ENCODE results near the gene CMYA5. TPM values are rescaled to one million over a fixed set of nuclear protein-coding genes. Genes with fewer than 3 reads are reported as not detected.

The CMYA5 gene
- total RNA-seq, 1 experiment from 2014 or later, result 0.22 TPM

DNA sequence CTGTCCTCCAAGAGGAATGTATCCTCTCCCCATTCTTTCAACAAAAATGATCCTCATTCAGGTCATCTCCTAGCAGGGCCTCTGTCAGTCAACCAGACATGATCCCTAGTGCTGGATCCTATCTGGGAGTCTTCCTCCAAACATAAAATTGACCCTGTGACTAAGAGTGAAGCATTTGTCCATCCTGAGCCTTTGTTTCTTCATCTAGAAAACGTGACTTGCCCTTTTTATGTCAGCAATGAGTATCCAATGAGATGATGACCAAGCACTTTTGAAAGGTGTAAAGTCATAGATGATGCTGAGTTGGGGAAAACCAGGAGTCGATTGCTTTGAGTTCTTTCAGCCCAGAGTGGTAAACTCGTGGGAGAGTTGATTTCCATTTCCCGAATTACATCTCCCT, 143.3 kb downstream of the CMYA5 start:
- H3K9ac ChIP-seq (ENCODE audit: low read length), result no peak overlapping the region
- intact Hi-C loops (cut with micrococcal nuclease), result no loop called here
- ChIA-PET RAD21 (ENCODE audit: low non-redundant PET in 1 of 2, low total read pairs in 2 of 2, uncharacterized antibody in 2 of 2, unreplicated experiment in 2 of 2) (no interaction called here), CTCF (no interaction called here), POLR2A (no interaction called here)
- H4K20me1 ChIP-seq (ENCODE audit: insufficient read depth), result no peaks in the 10 kb centered on the region
- ATAC-seq (no peak), DNase-seq (ENCODE audit: low read depth, low spot score) (no peak)
- no peak overlapping the region for H3K27ac ChIP-seq (ENCODE audit: low read depth, low read length)
- no peak overlapping the region for H3K4me2 ChIP-seq (ENCODE audit: low read length)
- no peaks in the 10 kb centered on the region for H3K79me2 ChIP-seq (ENCODE audit: insufficient read depth, low read length)
- BruUV-seq (replicated peaks), result no TSS peak
- no peaks in the 10 kb centered on the region for H3K4me1 ChIP-seq (ENCODE audit: control insufficient read depth in 1 of 2, insufficient read depth in 2 of 2, low read length in 2 of 2)
- no peaks in the 10 kb centered on the region for H3K27me3 ChIP-seq (ENCODE audit: insufficient read depth, low read length)
- TF ChIP-seq ATF3 (IDR thresholded peaks at IDR 0.05), result no peak
- no peak for TF ChIP-seq RAD21 (IDR thresholded peaks at IDR 0.05; ENCODE audit: low read depth)
- no peak for TF ChIP-seq SP1 (IDR thresholded peaks at IDR 0.05; ENCODE audit: low read depth)
- TF ChIP-seq, protein P1, sequence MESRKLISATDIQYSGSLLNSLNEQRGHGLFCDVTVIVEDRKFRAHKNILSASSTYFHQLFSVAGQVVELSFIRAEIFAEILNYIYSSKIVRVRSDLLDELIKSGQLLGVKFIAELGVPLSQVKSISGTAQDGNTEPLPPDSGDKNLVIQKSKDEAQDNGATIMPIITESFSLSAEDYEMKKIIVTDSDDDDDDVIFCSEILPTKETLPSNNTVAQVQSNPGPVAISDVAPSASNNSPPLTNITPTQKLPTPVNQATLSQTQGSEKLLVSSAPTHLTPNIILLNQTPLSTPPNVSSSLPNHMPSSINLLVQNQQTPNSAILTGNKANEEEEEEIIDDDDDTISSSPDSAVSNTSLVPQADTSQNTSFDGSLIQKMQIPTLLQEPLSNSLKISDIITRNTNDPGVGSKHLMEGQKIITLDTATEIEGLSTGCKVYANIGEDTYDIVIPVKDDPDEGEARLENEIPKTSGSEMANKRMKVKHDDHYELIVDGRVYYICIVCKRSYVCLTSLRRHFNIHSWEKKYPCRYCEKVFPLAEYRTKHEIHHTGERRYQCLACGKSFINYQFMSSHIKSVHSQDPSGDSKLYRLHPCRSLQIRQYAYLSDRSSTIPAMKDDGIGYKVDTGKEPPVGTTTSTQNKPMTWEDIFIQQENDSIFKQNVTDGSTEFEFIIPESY (IDR thresholded peaks at IDR 0.05; ENCODE audit: extremely low read depth, insufficient replicate concordance, low read length), result no peak
- TF ChIP-seq YY1 (IDR thresholded peaks at IDR 0.05; ENCODE audit: extremely low read depth, insufficient replicate concordance, low read depth, low read length), result no peak
- no peak for TF ChIP-seq ELF1 (IDR thresholded peaks at IDR 0.05; ENCODE audit: borderline replicate concordance, low read depth)
- TF ChIP-seq FOSL1 (IDR thresholded peaks at IDR 0.05; ENCODE audit: low read depth), result no peak
- TF ChIP-seq, protein P2, sequence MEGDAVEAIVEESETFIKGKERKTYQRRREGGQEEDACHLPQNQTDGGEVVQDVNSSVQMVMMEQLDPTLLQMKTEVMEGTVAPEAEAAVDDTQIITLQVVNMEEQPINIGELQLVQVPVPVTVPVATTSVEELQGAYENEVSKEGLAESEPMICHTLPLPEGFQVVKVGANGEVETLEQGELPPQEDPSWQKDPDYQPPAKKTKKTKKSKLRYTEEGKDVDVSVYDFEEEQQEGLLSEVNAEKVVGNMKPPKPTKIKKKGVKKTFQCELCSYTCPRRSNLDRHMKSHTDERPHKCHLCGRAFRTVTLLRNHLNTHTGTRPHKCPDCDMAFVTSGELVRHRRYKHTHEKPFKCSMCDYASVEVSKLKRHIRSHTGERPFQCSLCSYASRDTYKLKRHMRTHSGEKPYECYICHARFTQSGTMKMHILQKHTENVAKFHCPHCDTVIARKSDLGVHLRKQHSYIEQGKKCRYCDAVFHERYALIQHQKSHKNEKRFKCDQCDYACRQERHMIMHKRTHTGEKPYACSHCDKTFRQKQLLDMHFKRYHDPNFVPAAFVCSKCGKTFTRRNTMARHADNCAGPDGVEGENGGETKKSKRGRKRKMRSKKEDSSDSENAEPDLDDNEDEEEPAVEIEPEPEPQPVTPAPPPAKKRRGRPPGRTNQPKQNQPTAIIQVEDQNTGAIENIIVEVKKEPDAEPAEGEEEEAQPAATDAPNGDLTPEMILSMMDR (IDR thresholded peaks at IDR 0.05 in 2 of 3, conservative IDR thresholded peaks at IDR 0.05 in 1 of 3; ENCODE audit: borderline replicate concordance in 1 of 3, insufficient read depth in 1 of 3, low read depth in 2 of 3, low read length in 2 of 3), result no peak
- TF ChIP-seq POLR2AphosphoS5 (IDR thresholded peaks at IDR 0.05; ENCODE audit: low read depth, low read length), result no peak
- TF ChIP-seq, protein P3, sequence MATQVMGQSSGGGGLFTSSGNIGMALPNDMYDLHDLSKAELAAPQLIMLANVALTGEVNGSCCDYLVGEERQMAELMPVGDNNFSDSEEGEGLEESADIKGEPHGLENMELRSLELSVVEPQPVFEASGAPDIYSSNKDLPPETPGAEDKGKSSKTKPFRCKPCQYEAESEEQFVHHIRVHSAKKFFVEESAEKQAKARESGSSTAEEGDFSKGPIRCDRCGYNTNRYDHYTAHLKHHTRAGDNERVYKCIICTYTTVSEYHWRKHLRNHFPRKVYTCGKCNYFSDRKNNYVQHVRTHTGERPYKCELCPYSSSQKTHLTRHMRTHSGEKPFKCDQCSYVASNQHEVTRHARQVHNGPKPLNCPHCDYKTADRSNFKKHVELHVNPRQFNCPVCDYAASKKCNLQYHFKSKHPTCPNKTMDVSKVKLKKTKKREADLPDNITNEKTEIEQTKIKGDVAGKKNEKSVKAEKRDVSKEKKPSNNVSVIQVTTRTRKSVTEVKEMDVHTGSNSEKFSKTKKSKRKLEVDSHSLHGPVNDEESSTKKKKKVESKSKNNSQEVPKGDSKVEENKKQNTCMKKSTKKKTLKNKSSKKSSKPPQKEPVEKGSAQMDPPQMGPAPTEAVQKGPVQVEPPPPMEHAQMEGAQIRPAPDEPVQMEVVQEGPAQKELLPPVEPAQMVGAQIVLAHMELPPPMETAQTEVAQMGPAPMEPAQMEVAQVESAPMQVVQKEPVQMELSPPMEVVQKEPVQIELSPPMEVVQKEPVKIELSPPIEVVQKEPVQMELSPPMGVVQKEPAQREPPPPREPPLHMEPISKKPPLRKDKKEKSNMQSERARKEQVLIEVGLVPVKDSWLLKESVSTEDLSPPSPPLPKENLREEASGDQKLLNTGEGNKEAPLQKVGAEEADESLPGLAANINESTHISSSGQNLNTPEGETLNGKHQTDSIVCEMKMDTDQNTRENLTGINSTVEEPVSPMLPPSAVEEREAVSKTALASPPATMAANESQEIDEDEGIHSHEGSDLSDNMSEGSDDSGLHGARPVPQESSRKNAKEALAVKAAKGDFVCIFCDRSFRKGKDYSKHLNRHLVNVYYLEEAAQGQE (IDR thresholded peaks at IDR 0.05; ENCODE audit: low read depth), result no peak
- TF ChIP-seq EZH2 (IDR thresholded peaks at IDR 0.05), result no peak
- no peak for TF ChIP-seq CEBPB (IDR thresholded peaks at IDR 0.05; ENCODE audit: low read depth)
- TF ChIP-seq SRF (IDR thresholded peaks at IDR 0.05; ENCODE audit: low read depth), result no peak
- no peak for TF ChIP-seq TCF7L2 (IDR thresholded peaks at IDR 0.05; ENCODE audit: borderline replicate concordance, extremely low read depth, insufficient read depth, insufficient read length)
- no peak for TF ChIP-seq CBX3 (IDR thresholded peaks at IDR 0.05; ENCODE audit: low read depth)
- TF ChIP-seq MAX (IDR thresholded peaks at IDR 0.05), result no peak
- no peaks in the 10 kb centered on the region for H3K36me3 ChIP-seq (ENCODE audit: control insufficient read depth in 1 of 2, insufficient read depth in 2 of 2, low read length in 2 of 2)
- no peak overlapping the region for H3K4me3 ChIP-seq (replicated peaks in 1 of 2; ENCODE audit: low read depth in 1 of 2, low read length in 2 of 2)
- H3K9me2 ChIP-seq (ENCODE audit: insufficient read depth), result no peaks in the 10 kb centered on the region
- H2AFZ ChIP-seq (ENCODE audit: low read depth, low read length, poor library complexity, severe bottlenecking), result no peak overlapping the region
- H3K9me3 ChIP-seq (ENCODE audit: control insufficient read depth in 1 of 2, insufficient read depth in 1 of 2, low read depth in 1 of 2, low read length in 2 of 2), result no peaks in the 10 kb centered on the region

All from HCT116 (cell line).